Measurements from ENCODE around the gene ZNF124.

DNA sequence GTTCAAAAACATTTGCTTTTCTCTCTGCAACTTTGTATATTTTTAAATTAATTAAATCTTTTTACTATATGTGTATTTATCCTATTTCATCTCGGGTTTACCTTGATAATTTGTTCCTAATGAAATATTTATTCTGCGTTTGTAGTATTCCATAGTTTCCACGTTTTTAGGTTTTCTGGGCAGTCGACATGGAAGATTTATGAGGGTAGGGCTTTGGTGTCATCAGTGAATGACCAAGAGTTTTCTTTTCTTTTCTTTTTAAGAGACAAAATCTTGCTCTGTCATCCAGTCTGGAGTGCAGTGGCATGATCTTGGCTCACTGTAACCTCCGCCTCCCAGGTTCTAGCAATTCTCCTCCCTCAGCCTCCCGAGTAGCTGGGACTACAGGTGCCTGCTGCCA is 50.4 kb downstream of the ZNF124 start:
- TF ChIP-seq, protein P1, sequence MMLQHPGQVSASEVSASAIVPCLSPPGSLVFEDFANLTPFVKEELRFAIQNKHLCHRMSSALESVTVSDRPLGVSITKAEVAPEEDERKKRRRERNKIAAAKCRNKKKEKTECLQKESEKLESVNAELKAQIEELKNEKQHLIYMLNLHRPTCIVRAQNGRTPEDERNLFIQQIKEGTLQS (IDR thresholded peaks at IDR 0.05; ENCODE audit: insufficient read depth, low read depth, low read length): no peak
- TF ChIP-seq, protein P2, sequence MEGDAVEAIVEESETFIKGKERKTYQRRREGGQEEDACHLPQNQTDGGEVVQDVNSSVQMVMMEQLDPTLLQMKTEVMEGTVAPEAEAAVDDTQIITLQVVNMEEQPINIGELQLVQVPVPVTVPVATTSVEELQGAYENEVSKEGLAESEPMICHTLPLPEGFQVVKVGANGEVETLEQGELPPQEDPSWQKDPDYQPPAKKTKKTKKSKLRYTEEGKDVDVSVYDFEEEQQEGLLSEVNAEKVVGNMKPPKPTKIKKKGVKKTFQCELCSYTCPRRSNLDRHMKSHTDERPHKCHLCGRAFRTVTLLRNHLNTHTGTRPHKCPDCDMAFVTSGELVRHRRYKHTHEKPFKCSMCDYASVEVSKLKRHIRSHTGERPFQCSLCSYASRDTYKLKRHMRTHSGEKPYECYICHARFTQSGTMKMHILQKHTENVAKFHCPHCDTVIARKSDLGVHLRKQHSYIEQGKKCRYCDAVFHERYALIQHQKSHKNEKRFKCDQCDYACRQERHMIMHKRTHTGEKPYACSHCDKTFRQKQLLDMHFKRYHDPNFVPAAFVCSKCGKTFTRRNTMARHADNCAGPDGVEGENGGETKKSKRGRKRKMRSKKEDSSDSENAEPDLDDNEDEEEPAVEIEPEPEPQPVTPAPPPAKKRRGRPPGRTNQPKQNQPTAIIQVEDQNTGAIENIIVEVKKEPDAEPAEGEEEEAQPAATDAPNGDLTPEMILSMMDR (IDR thresholded peaks at IDR 0.05; ENCODE audit: control extremely low read depth in 1 of 3, insufficient read depth in 1 of 3, low read depth in 1 of 3, low read length in 3 of 3): no peak
- TF ChIP-seq EP300 (IDR thresholded peaks at IDR 0.05; ENCODE audit: borderline replicate concordance in 1 of 2, low read depth in 2 of 2, low read length in 2 of 2) (no peak), EZH2 (IDR thresholded peaks at IDR 0.05; ENCODE audit: low read depth, low read length, severe bottlenecking) (no peak), POLR2A (IDR thresholded peaks at IDR 0.05; ENCODE audit: control extremely low read depth in 1 of 2, low read depth in 2 of 2, low read length in 2 of 2) (no peak), SP4 (IDR thresholded peaks at IDR 0.05; ENCODE audit: low read length) (no peak), TAF1 (IDR thresholded peaks at IDR 0.05; ENCODE audit: low read depth, low read length) (no peak), POLR2AphosphoS5 (IDR thresholded peaks at IDR 0.05; ENCODE audit: low read depth, low read length) (no peak), JUN (IDR thresholded peaks at IDR 0.05; ENCODE audit: low read depth, low read length) (no peak), RFX5 (IDR thresholded peaks at IDR 0.05; ENCODE audit: borderline replicate concordance, low read depth, low read length) (no peak)
- TF ChIP-seq, protein P3, sequence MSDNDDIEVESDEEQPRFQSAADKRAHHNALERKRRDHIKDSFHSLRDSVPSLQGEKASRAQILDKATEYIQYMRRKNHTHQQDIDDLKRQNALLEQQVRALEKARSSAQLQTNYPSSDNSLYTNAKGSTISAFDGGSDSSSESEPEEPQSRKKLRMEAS (IDR thresholded peaks at IDR 0.05): no peak
